ENCODE data around the gene WNT9B. TPM values are rescaled to one million over a fixed set of nuclear protein-coding genes. Genes with fewer than 3 reads are reported as not detected.

WNT9B gene
- total RNA-seq, 1 donor from 2014 or later: 0.98 TPM

GRCh38 chr17:46847204-46848191 is 3.9 kb upstream of the WNT9B start:
- Mint-ChIP-seq H3K4me3 (ENCODE audit: low read depth) (no peak overlapping the region), H3K27me3 (peaks cover 75% of the 10 kb centered on the region), H3K27ac (no peak overlapping the region), H3K9me3 (ENCODE audit: low read depth) (peaks cover 9% of the 10 kb centered on the region), H3K4me1 (ENCODE audit: low read depth) (no peaks in the 10 kb centered on the region), H3K36me3 (ENCODE audit: insufficient read depth) (no peaks in the 10 kb centered on the region)
- DNase-seq (ENCODE audit: low spot score, unreplicated experiment): no peak
- no peak for TF ChIP-seq CTCF (IDR thresholded peaks at IDR 0.05; ENCODE audit: unreplicated experiment)

- Mint-ChIP-seq H3K27ac (no peak overlapping the region), H3K4me3 (ENCODE audit: low read depth) (no peak overlapping the region), H3K36me3 (ENCODE audit: insufficient read depth) (no peaks in the 10 kb centered on the region), H3K4me1 (ENCODE audit: low read depth) (no peaks in the 10 kb centered on the region), H3K27me3 (peaks cover 73% of the 10 kb centered on the region), H3K9me3 (ENCODE audit: low read depth) (peaks cover under 1% of the 10 kb centered on the region)
- DNase-seq (ENCODE audit: low spot score, unreplicated experiment): no peak
- no peak for TF ChIP-seq CTCF (IDR thresholded peaks at IDR 0.05; ENCODE audit: unreplicated experiment)
Observed at GRCh38 chr17:46848534-46848933, 2.8 kb upstream of the WNT9B start.

GRCh38 chr17:46850688-46851028 is 725 bp upstream of the WNT9B start:
- peak overlapping the region; percentile 68 for H3K4me3 Mint-ChIP-seq (ENCODE audit: low read depth)

GRCh38 chr17:46853896-46854444 is 2.6 kb downstream of the WNT9B start:
- no peak overlapping the region for H3K4me3 Mint-ChIP-seq (ENCODE audit: low read depth)
- no peak for TF ChIP-seq CTCF (IDR thresholded peaks at IDR 0.05; ENCODE audit: unreplicated experiment)
- peaks cover 60% of the 10 kb centered on the region for H3K27me3 Mint-ChIP-seq
- no peaks in the 10 kb centered on the region for H3K9me3 Mint-ChIP-seq (ENCODE audit: low read depth)
- no peaks in the 10 kb centered on the region for H3K4me1 Mint-ChIP-seq (ENCODE audit: low read depth)
- DNase-seq (ENCODE audit: low spot score, unreplicated experiment): no peak
- no peak overlapping the region for H3K27ac Mint-ChIP-seq
- no peaks in the 10 kb centered on the region for H3K36me3 Mint-ChIP-seq (ENCODE audit: insufficient read depth)

More at GRCh38 chr17:46850688-46851028, 725 bp upstream of the WNT9B start:
- H3K36me3 Mint-ChIP-seq (ENCODE audit: insufficient read depth): no peaks in the 10 kb centered on the region
- no peaks in the 10 kb centered on the region for H3K9me3 Mint-ChIP-seq (ENCODE audit: low read depth)
- no peak for DNase-seq (ENCODE audit: low spot score, unreplicated experiment)
- no peak for TF ChIP-seq CTCF (IDR thresholded peaks at IDR 0.05; ENCODE audit: unreplicated experiment)
- H3K4me1 Mint-ChIP-seq (ENCODE audit: low read depth): no peaks in the 10 kb centered on the region
- no peak overlapping the region for H3K27ac Mint-ChIP-seq
- peaks cover 86% of the 10 kb centered on the region for H3K27me3 Mint-ChIP-seq

- H3K4me3 Mint-ChIP-seq (ENCODE audit: low read depth): no peak overlapping the region
- no peak overlapping the region for H3K27ac Mint-ChIP-seq
- H3K36me3 Mint-ChIP-seq (ENCODE audit: insufficient read depth): no peaks in the 10 kb centered on the region
- peaks cover 55% of the 10 kb centered on the region for H3K27me3 Mint-ChIP-seq
- H3K9me3 Mint-ChIP-seq (ENCODE audit: low read depth): no peaks in the 10 kb centered on the region
- no peak for DNase-seq (ENCODE audit: low spot score, unreplicated experiment)
- no peak for TF ChIP-seq CTCF (IDR thresholded peaks at IDR 0.05; ENCODE audit: unreplicated experiment)
- H3K4me1 Mint-ChIP-seq (ENCODE audit: low read depth): no peaks in the 10 kb centered on the region
Observed at GRCh38 chr17:46854515-46854914, 3.1 kb downstream of the WNT9B start.

Data from progenitor cell of endocrine pancreas (in vitro differentiated cells).